Stimulated activated CD4-positive, alpha-beta T cell treated with anti-CD3 and anti-CD28 coated beads, Interleukin-15, amount 100 ng/mL, for 24 hours (primary cell): Measurements from ENCODE around the gene NFKB1.

Experiments
- DNase-seq: peaks from one replicate; pipeline ENCODE4 v3.0.0-alpha.2; 2020

The NFKB1 gene

DNA sequence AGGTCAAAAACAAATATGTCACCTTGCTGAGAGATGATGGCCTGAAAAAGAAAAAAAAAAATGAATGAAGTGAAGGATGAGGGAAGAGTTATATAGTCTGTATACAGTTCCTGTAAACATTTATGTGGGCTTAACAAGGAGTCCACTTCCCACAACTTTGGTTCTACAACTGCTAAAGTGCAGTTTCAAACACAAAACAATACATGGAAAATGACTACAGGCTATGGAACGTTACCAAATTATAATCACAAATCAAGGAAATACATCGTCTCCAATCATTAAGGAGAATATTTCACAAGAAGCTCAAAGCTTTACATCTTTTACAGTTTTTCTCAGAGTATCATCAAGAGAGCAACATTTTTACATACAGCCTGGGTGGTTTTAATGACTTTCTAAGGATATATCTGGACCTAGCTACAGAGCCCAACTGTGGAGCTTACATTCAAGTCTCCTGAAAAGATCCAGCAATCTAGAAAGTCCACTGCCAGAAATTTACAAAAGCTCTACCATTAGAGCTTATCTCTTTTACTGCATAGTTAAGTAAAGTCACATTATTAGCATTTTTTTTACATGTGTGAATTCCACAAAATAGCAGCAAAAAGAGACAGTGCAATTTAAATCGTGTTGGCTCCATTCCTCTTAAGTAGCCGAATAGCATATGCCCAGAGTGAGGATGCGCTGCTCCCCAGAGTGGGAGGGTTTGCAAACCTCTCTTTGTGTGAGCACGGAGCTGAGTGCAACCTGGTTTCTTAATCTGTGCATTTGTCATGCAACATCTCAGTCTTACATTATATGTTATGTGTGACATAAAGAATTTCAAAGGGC lies 131.3 kb downstream of the NFKB1 start:
- no peak for DNase-seq

DNA sequence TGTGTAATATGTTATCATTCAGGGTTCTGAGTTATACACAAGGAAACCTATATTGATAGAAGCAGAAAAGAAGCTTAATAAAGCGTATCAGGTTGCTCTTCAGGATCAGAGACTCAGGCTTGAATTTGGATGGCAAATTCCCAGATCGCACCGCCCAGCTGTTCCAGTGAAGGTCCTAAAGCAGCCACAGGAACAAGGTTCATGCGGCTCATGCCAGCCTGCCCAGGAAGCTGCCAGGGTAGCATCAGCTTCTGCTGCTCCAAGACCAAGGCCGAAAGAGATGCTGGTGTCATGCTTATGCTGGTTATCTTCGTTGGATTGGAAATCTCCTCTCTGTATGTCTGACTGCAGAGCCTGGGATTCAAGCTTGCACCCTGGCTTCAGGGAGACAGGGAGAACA lies 131.9 kb downstream of the NFKB1 start:
- no peak for DNase-seq

DNA sequence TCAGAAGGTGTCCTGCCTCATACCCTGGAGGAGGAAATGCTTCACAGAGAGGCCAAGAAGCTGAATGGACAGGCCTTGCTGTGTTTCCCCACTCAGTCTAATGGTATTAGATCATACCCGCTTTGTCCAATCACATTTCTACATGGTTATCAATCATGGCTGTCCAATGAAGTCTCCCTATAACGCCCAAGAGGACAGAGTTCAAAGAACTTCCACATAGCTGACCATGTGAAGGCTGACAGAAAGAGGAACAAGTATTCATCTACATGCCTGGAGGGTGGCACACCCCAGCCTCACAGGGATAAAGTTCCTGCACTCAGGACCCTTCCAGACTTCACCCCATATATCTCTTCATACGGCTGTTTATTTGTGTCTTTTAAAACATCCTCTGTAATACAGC lies 136.2 kb downstream of the NFKB1 start:
- DNase-seq = no peak

DNA sequence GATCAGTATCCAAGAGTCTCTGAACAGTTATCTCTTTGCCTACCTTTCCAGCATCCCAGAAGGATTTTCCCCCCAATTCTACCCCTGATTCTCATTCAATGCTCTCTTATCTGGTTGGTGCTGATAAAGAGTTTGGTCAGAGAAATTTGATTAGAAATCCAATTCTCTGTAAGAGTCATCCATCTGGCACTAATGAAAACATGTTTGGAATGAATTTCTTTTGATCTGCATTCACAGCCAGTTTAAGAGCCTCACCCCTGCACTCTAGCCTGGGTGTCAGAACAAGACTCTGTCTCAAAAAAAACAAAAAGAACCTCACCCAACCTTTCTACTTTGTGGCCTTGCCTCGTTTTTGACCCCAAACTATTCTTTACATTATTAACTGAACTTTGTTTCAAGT lies 137.5 kb downstream of the NFKB1 start:
- no peak for DNase-seq

DNA sequence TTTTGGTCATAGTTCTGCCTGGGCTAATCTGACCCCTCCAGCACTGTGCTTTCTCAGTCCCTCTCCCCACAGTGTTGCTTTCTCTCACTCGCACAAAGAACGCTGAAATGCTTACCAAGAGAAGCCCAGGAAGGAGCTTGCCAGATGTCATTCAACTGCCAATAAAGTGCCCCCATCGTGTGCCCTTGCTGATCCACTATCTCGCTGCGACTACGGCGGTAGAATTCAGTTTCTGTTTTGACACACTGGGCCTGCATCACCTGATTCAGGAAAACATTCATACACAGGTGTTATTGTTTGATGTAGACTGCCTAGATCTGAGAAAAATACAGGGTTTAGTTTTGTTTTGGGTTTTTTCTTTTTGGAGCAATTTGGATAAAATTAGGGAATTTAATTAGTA lies 138.4 kb downstream of the NFKB1 start:
- no peak for DNase-seq

DNA sequence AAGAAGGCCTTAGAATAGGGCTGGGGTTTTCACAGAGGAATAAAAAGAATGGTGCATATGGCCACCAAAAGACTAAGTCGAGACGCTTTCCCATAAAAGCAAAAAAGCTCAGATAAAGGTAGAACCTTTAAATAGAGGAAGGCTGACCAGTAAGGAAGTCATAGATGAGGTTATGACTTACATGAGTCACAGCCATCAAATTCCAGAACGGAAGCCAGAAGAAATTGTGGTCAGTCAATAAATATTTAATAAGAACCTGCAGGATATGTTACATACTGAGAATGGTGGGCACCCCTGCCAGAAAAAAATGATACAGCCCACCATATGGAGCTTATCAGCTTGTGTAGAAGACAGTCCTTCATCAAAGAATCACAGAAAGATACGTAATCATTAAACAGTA lies 139.5 kb downstream of the NFKB1 start:
- DNase-seq = no peak

DNA sequence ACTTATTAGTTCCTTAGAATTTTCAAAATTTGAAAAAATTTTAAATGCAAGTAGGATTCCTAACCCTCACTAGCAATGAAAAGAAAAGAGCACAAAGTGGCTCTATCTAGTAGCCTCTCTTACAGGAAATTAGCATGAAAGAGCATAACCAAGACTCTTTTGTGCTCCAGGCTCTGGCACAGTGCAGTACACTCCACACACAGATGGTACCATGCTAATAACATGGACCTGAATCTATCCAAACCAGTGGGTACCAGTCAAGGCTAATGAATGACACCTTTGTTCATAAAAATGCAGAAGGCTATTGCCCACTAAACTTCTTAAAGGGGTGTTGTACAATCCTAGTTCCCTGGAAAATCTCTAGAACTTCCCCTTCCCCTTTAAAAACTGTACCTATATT lies 140.6 kb downstream of the NFKB1 start:
- DNase-seq = no peak

DNA sequence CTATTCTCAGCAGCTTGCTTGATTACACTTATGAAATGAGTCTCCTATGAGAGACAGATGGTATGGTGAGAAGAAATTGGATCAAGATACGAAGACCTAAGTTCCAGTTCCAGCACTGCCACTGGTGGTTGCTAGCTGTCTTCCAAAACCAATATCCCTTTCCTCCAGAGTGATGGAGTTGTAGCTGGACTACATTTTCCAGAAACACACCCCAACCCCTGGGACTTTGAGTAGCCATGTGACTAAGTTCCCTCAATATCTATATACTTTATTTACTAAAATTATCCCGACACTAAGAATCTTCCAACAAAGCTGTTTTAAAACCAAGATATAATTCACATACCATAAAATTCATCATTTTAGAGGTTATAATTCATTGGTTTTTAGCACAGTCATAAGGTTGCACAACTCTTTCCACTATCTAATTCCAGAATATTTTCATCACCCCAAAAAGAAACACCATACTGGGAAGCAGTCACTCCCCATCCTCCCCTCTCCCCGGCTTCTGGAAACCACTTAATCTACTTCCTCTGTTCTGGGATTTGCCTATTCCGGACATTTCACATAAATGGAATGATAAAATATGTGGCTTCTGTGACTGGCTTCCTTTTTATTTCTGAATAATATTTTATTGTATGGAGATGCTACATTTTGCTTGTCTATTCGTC lies 141.6 kb downstream of the NFKB1 start:
- no peak for DNase-seq

DNA sequence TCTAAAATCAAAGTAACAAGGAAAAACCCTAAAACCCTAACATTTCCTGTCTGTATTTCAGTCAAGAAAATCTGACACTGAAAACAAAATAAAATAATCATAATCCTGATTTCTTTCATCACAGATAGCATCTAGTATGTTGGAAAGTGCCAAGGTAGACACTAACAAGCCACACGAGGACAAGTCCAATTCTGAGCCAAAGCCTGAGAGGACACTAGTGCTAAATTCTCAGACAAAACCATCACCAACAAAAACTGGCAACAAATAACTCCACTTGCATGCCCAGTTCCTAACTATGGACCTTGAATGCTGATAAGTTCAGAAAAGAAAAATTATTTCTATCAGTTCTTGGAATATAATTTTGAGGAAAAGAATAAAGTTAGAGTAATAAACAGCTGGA lies 146.0 kb downstream of the NFKB1 start:
- no peak for DNase-seq

DNA sequence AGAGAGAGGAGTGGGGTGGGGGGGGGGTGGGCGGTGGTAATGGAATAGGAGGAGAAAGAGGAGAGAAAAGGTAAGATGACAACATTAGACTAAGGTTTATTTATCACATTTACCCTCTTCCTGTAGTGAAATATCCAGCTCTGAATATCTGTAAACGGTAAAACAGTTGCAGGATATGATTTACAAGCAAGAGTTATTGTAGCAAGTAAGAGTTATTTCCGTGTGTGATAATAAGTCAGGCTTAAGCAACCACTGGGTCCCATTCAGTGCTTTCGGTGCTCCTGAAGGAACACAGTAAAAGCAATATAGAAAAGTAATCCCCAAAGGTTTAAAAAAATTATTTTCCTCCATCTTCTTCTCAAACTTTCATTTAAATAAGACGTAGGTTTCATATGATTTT lies 156.0 kb downstream of the NFKB1 start:
- no peak for DNase-seq

DNA sequence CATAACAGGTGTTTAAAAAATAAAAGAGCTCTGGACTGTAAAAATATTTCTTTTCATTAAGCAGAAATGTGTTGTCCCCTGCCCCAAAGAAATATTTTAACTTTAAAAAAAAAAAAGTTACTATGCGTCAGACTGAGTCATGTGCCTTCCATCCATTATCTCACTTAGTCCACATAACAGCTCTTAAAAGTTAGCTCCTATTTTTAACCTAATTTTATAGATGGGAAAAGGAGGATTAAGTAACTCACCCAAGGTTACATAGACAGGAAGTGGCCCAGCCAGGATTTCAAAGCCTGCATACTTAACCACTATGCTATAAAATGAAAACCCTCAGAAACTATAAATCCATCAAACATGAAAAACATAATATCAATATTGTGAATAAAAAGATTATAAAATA lies 161.9 kb downstream of the NFKB1 start:
- no peak for DNase-seq

DNA sequence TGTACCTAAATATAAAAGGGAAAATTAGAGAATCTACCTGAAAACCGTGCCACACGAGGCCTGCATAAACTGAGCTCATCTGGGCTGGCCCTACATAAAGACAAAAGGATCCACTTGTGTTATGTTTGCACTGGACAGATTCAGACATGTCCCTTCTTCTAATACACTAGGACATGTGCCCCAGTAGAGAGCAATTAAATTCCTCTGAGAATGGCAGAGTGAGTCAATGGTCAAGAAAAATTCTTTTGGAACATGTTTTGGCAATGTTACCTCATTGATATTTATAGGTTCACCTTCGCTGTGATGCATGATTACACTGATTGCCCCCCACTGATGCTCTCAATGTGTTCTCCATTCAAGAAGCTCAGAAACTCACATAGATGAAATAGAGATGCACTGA lies 164.4 kb downstream of the NFKB1 start:
- no peak for DNase-seq
